Kidney (tissue), 14 donors: Measurements from ENCODE around the gene SPACA5B. TPM values are rescaled to one million over a fixed set of nuclear protein-coding genes. Genes with fewer than 3 reads are reported as not detected.
"Not testable (repeated sequence)": the region's sequence is repeated elsewhere in the genome, so short reads cannot be mapped to it uniquely, and the experiment has no call there.

Experiments
- DNase-seq, 5 donors: peaks; one replicate each; pipeline ENCODE4 v3.0.0-alpha.2; 2013 to 2020
- FAIRE-seq: peaks from 2 replicates; lab custom pipeline; 2012; peaks lifted over from hg19 to GRCh38; lab: Jason Lieb, UNC
- H3K27ac ChIP-seq, 2 donors: one replicate each; pipeline ENCODE4 v1.7.0; 2013; ENCODE audit warnings: low read depth in 2 of 2, low read length in 2 of 2, inconsistent platforms in 1 of 2
- H3K27me3 ChIP-seq: one replicate; pipeline ENCODE4 v1.7.1; 2013; ENCODE audit warnings: low read length, inconsistent platforms; ENCODE audit not compliant: control insufficient read depth, insufficient read depth
- H3K36me3 ChIP-seq, 3 donors: one replicate each; pipeline versions ENCODE4 v1.7.0 to v1.7.1; 2013; ENCODE audit warnings: low read length in 3 of 3, control low read depth in 1 of 3, inconsistent platforms in 1 of 3; ENCODE audit not compliant: insufficient read depth in 3 of 3, control insufficient read depth in 2 of 3
- H3K4me1 ChIP-seq, 3 donors: one replicate each; pipeline versions ENCODE4 v1.7.0 to v1.7.1; 2013; ENCODE audit warnings: low read length in 3 of 3, inconsistent platforms in 1 of 3, low read depth in 1 of 3; ENCODE audit not compliant: control insufficient read depth in 2 of 3, insufficient read depth in 2 of 3
- H3K4me3 ChIP-seq, 3 donors: one replicate each; pipeline versions ENCODE4 v1.7.0 to v1.8.1; 2013; ENCODE audit warnings: low read length in 3 of 3, control low read depth in 1 of 3, inconsistent platforms in 1 of 3
- H3K9ac ChIP-seq, 3 donors: one replicate each; pipeline versions ENCODE4 v1.7.0 to v1.7.1; 2013; ENCODE audit warnings: low read length in 3 of 3, control low read depth in 1 of 3, inconsistent platforms in 1 of 3
- H3K9me3 ChIP-seq, 3 donors: one replicate each; pipeline versions ENCODE4 v1.7.0 to v1.7.1; 2013; ENCODE audit warnings: low read length in 3 of 3, control low read depth in 1 of 3, inconsistent platforms in 1 of 3; ENCODE audit not compliant: control insufficient read depth in 2 of 3, insufficient read depth in 1 of 3
- intact Hi-C: fragments of 100-400 bp; cut with DNase I; formaldehyde crosslinking; loops from one replicate; pipeline ENCODE4 v1.11.1; 2022
- polyA plus RNA-seq: library from polyadenylated mRNA; stranded (reverse); fragments of 350-450 nt; fragmentation: Illumina TruSeq; extraction: RNeasy Lipid Tissue Mini Kit (QIAGEN cat#74804); gene quantifications from one replicate; pipeline ENCODE4 v1.2.3, GENCODE V29; 2014; ENCODE audit warnings: low read depth, low replicate concordance; ENCODE audit not compliant: insufficient read depth
- total RNA-seq: library from RNA; stranded (reverse); fragmentation: NEBNext Ultra II Directional; extraction: Animal tissue kit (Norgen Biotek cat#: 25700); gene quantifications from one replicate; pipeline ENCODE4 v1.2.1, GENCODE V29; 2021
- TF ChIP-seq, protein P1 (sequence below): IDR thresholded peaks from 3 replicates; pipeline ENCODE4 v1.5.1; 2012; ENCODE audit warnings: mild to moderate bottlenecking, moderate library complexity, borderline replicate concordance; ENCODE audit not compliant: insufficient read depth; ENCODE audit errors: extremely low read depth
- donor health status: control.
- donor health status: control.
- donor health status: control.
- donor health status: control.
- donor health status: control.
- donor health status: DM: yes; HTN: yes; CAD: no.
- donor health status: Normal renal cell carcinoma (clear cell type).

The SPACA5B gene
- total and polyA plus RNA-seq, 2 donors from 2014 or later: not detected

DNA sequence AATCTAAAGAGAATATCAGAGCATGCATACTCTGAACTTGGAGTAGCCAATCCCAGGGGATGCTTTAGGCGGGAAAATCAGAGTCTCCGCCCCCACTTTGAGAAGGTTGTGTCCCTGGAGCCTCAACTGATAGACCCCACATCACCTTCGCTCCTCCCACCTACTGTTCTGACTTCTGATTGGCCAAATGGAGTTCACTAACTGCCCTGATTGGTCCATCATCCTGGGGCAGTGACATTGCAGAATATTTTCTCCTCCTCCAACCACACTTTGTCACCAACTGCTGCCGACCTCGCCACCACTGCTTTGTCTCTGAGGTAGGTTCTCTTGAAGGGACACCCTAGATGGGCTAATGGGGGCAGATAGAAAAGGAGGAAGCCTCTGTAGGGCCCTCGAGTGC, 22.7 kb upstream of the SPACA5B start:
- Histone ChIP-seq H3K27me3 (no peaks in the 10 kb centered on the region), H3K4me1 (no peaks in the 10 kb centered on the region), H3K27ac (no peak overlapping the region), H3K36me3 (no peaks in the 10 kb centered on the region), H3K9ac (no peak overlapping the region), H3K9me3 (no peaks in the 10 kb centered on the region), H3K4me3 (no peak overlapping the region)
- FAIRE-seq (no peak), DNase-seq (no peak)
- intact Hi-C loops: no loop called here
- TF ChIP-seq, protein P1, sequence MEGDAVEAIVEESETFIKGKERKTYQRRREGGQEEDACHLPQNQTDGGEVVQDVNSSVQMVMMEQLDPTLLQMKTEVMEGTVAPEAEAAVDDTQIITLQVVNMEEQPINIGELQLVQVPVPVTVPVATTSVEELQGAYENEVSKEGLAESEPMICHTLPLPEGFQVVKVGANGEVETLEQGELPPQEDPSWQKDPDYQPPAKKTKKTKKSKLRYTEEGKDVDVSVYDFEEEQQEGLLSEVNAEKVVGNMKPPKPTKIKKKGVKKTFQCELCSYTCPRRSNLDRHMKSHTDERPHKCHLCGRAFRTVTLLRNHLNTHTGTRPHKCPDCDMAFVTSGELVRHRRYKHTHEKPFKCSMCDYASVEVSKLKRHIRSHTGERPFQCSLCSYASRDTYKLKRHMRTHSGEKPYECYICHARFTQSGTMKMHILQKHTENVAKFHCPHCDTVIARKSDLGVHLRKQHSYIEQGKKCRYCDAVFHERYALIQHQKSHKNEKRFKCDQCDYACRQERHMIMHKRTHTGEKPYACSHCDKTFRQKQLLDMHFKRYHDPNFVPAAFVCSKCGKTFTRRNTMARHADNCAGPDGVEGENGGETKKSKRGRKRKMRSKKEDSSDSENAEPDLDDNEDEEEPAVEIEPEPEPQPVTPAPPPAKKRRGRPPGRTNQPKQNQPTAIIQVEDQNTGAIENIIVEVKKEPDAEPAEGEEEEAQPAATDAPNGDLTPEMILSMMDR: no peak

DNA sequence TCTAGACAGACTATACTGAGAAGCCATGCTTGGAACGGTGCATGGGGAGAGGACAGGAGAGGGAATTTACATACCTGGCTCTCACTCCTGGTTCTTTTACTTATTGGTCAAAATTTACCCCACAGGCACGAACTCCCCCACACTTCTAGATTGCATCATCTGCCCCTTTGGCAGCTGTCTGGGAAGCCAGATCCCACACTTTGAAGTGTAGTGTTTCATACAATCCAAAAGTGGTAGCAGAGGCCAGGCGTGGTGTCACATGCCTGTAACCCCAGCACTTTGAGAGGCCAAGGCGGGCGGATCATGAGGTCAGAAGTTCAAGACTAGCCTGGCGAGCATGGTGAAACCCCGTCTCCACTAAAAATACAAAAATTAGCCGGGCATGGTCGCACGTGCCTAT, 5.1 kb upstream of the SPACA5B start:
- H3K9ac ChIP-seq, H3K27me3 ChIP-seq, intact Hi-C loops, DNase-seq, H3K4me3 ChIP-seq, H3K27ac ChIP-seq, H3K9me3 ChIP-seq, H3K4me1 ChIP-seq, H3K36me3 ChIP-seq, FAIRE-seq: not testable (repeated sequence)

DNA sequence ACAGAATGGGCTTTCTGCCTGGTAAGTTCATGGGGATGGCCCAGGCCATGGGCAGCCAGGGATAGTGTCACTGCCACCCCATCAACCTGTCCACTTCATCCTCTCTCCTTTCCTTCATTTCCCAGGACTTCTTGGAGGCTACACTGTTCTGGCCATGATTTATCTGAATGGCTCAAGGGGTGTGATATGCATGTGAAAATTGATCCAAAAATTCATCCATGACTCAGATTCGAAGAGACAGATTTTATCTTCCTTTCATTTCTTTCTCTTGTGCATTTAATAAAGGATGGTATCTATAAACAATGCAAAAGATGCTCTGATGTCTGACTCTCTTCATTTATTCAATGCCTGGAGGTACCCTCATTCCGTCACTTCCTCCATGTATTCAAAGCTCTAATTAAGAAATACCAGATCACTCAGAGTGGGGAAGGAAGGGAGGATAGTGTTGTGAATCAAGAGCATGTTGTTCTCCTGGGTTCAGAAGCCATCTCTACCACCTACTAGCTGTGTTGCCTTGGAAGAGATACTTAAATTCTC, 1.9 kb downstream of the SPACA5B start:
- H3K36me3 ChIP-seq, H3K27me3 ChIP-seq, H3K9ac ChIP-seq, FAIRE-seq, H3K4me1 ChIP-seq, DNase-seq, H3K27ac ChIP-seq, intact Hi-C loops, H3K9me3 ChIP-seq, H3K4me3 ChIP-seq: not testable (repeated sequence)

DNA sequence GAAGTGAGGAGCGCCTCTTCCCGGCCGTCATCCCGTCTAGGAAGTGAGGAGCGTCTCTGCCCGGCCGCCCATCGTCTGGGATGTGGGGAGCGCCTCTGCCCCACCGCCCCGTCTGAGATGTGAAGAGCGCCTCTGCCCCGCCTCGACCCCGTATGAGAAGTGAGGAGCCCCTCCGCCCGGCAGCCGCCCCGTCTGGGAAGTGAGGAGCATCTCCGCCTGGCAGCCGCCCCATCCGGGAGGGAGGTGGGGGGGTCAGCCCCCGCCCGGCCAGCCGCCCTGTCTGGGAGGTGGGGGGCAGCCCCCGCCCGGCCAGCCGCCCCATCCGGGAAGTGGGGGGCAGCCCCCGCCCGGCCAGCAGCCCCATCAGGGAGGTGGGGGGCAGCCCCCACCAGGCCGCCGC, 8.7 kb downstream of the SPACA5B start:
- FAIRE-seq, H3K36me3 ChIP-seq, intact Hi-C loops, H3K4me3 ChIP-seq, H3K27me3 ChIP-seq, H3K9ac ChIP-seq, DNase-seq, H3K4me1 ChIP-seq, H3K9me3 ChIP-seq, H3K27ac ChIP-seq: not testable (repeated sequence)

GRCh38 chrX:48141810-48142508, 11.5 kb downstream of the SPACA5B start:
- H3K4me1 ChIP-seq, DNase-seq, H3K4me3 ChIP-seq, H3K27me3 ChIP-seq, H3K9ac ChIP-seq, intact Hi-C loops, H3K36me3 ChIP-seq, H3K27ac ChIP-seq, H3K9me3 ChIP-seq: not testable (repeated sequence)
- FAIRE-seq: peak; percentile 67

GRCh38 chrX:48142697-48143096, 12.3 kb downstream of the SPACA5B start:
- H3K27ac ChIP-seq, intact Hi-C loops, H3K27me3 ChIP-seq, DNase-seq, H3K9ac ChIP-seq, H3K9me3 ChIP-seq, H3K36me3 ChIP-seq, H3K4me3 ChIP-seq, FAIRE-seq, H3K4me1 ChIP-seq: not testable (repeated sequence)
